ENCODE data around the gene SIT1. TPM values are rescaled to one million over a fixed set of nuclear protein-coding genes. Genes with fewer than 3 reads are reported as not detected.

SIT1 gene
- total and polyA plus RNA-seq, 7 donors, result 0.81 to 15.9 (median 1.3) TPM; not detected in 3

- DNase-seq, result peak; percentile 93
- Histone ChIP-seq H3K27me3 (no peaks in the 10 kb centered on the region), H3K36me3 (peaks cover 0 to 13% (median 10%) of the 10 kb centered on the region in 4 donors), H3K9me3 (no peaks in the 10 kb centered on the region), H3K4me3 (peak within 1 kb of the TSS; percentile 70 to 92 (median 76)), H3K4me1 (peaks cover 0 to 59% (median 50%) of the 10 kb centered on the region in 4 donors), H3K27ac (peak within 1 kb of the TSS; percentile 97 to 98 (median 98))
- TF ChIP-seq EP300 (IDR thresholded peaks at IDR 0.05) (no peak), CTCF (IDR thresholded peaks at IDR 0.05) (peak in 3 of 4 experiments; percentile 43 to 59 (median 49)), POLR2AphosphoS5 (IDR thresholded peaks at IDR 0.05) (peak; percentile 91 to 96 (median 94)), POLR2A (IDR thresholded peaks at IDR 0.05) (peak; percentile 87 to 88)
- intact Hi-C loops (cut with DNase I), result loop anchor here (1.0 to 10.0 kb wide), 2 partner anchors 72 to 664 kb away; no protein-coding TSS in a partner anchor
- WGBS, 2 donors, result 0% methylated on average over 67 of the region's 67 CpGs
Measured at GRCh38 chr9:35658137-35658967, 7.6 kb upstream of the SIT1 start, which contains the start of gene CCDC107. CCDC107 (plus strand) TSS chr9:35658292; CDS start chr9:35658380, 88 bp downstream.

- intact Hi-C loops (cut with DNase I), result loop anchor here (1.0 to 10.0 kb wide), 3 partner anchors 73 to 663 kb away; partner anchors contain the start of gene HINT2
- peak; percentile 100 for DNase-seq
- H3K27ac ChIP-seq, result peak within 1 kb of the TSS; percentile 97 to 98 (median 98)
- WGBS, 2 donors, result 1% methylated on average over 42 of the region's 42 CpGs
- no peaks in the 10 kb centered on the region for H3K27me3 ChIP-seq
- peaks cover 0 to 52% (median 47%) of the 10 kb centered on the region in 4 donors for H3K4me1 ChIP-seq
- peak within 1 kb of the TSS; percentile 70 to 92 (median 76) for H3K4me3 ChIP-seq
- TF ChIP-seq POLR2A (IDR thresholded peaks at IDR 0.05) (peak; percentile 85 to 87), POLR2AphosphoS5 (IDR thresholded peaks at IDR 0.05) (peak; percentile 91 to 97 (median 96)), CTCF (IDR thresholded peaks at IDR 0.05) (peak; percentile 42 to 62 (median 62)), EP300 (IDR thresholded peaks at IDR 0.05) (peak; percentile 70 to 99 (median 94))
- no peaks in the 10 kb centered on the region for H3K9me3 ChIP-seq
- H3K36me3 ChIP-seq, result peaks cover 0 to 13% (median 10%) of the 10 kb centered on the region in 4 donors
Measured at GRCh38 chr9:35657546-35658136, 6.9 kb upstream of the SIT1 start, which contains the start of gene RMRP. RMRP (minus strand) TSS chr9:35658019.

DNA sequence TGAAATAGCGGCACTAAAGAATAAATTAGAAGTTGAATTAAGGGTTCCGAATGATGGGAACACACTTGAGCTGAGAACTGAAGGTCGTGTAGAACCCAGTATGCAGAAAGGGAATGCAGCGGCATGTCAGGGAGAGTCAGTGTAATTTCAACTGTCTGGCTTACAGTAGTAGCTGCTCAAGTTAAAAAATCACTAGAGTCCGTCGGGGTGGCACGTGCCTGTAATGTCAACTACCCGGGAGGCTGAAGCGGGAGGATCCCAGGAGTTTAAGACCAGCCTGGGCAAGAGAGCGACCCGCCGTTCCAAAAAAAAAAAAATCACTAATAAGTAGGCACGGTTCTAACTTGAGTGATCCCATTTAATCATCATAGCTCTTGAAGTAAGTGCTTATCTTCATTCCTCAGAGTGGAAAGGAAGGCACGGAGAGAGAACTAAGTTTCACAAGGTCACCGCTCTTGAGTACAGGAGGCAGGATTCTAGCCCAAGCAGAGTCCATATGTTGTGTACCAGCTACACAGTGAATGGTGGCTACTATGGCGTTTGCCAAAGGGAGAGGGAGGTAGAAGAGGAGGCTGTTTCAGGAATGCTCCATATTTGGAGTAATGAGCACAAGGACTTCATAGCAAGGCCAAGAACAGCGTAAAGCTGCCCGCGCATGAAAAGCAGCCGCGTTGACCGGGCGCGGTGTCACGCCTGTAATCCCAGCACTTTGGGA is 6.3 kb upstream of the SIT1 start:
- intact Hi-C loops (cut with DNase I), result loop anchor here (2.0 to 10.0 kb wide), 2 partner anchors 158 to 662 kb away; partner anchors contain the start of gene HINT2
- peaks cover 0 to 13% (median 10%) of the 10 kb centered on the region in 4 donors for H3K36me3 ChIP-seq
- WGBS, 2 donors, result 27 to 35% methylated on average over 25 of the region's 25 CpGs
- peak overlapping the region; percentile 97 to 98 (median 98) for H3K27ac ChIP-seq
- H3K27me3 ChIP-seq, result no peaks in the 10 kb centered on the region
- peak; percentile 83 for DNase-seq
- H3K4me3 ChIP-seq, result peak overlapping the region; percentile 30 to 77 (median 72)
- H3K9me3 ChIP-seq, result no peaks in the 10 kb centered on the region
- TF ChIP-seq POLR2A (IDR thresholded peaks at IDR 0.05), result no peak
- peak in 1 of 4 donors; percentile 4 for TF ChIP-seq POLR2AphosphoS5 (IDR thresholded peaks at IDR 0.05)
- TF ChIP-seq EP300 (IDR thresholded peaks at IDR 0.05), result no peak
- no peak for TF ChIP-seq CTCF (IDR thresholded peaks at IDR 0.05)
- peaks cover 0 to 48% (median 43%) of the 10 kb centered on the region in 4 donors for H3K4me1 ChIP-seq

DNA sequence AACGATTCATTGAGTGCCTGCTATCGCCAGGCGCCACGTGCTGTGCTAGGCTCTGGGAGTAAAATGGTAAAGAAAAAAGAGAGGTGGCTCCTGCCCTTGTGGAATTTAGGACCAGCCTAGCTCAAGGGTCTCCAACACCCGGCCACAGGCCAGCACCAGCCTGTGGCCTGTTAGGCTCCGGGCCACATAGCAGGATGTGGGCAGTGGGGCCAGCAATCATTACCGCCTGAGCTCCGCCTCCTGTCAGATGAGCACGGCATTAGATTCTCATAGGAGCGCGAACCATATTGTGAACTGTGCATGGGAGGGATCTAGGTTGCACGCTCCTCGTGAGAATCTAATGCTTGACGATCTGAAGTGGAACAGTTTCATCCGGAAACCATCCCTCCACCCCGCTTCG is 5.6 kb upstream of the SIT1 start:
- Histone ChIP-seq H3K27me3 (no peaks in the 10 kb centered on the region), H3K36me3 (peaks cover 0 to 13% (median 10%) of the 10 kb centered on the region in 4 donors), H3K4me1 (peaks cover 0 to 42% (median 37%) of the 10 kb centered on the region in 4 donors), H3K27ac (peak overlapping the region; percentile 97 to 98 (median 98)), H3K4me3 (no peak overlapping the region), H3K9me3 (no peaks in the 10 kb centered on the region)
- TF ChIP-seq POLR2A (IDR thresholded peaks at IDR 0.05) (no peak), EP300 (IDR thresholded peaks at IDR 0.05) (no peak), POLR2AphosphoS5 (IDR thresholded peaks at IDR 0.05) (no peak), CTCF (IDR thresholded peaks at IDR 0.05) (no peak)
- 78 to 89% methylated on average over 17 of the region's 17 CpGs for WGBS, 2 donors
- no peak for DNase-seq
- intact Hi-C loops (cut with DNase I), result loop anchor here (2.0 to 10.0 kb wide), 2 partner anchors 158 to 662 kb away; partner anchors contain the start of gene HINT2

Data from sigmoid colon (tissue), 7 donors.